ENCODE measurements around the gene NGF. TPM values are rescaled to one million over a fixed set of nuclear protein-coding genes. Genes with fewer than 3 reads are reported as not detected.

The NGF gene
- total and polyA plus RNA-seq, 3 donors from 2014 or later, result 0.63 to 3.3 (median 1.4) TPM

GRCh38 chr1:115252585-115252984 lies 85.5 kb downstream of the NGF start:
- no peak for DNase-seq
- Histone ChIP-seq H3K9me3 (no peaks in the 10 kb centered on the region), H3K36me3 (ENCODE audit: low read depth, missing control alignments) (no peaks in the 10 kb centered on the region), H3K27me3 (no peaks in the 10 kb centered on the region), H3K4me3 (no peak overlapping the region), H3K27ac (no peak overlapping the region), H3K4me1 (no peaks in the 10 kb centered on the region)
- WGBS, 2 donors, result 68% methylated on average over 3 of the region's 3 CpGs
- TF ChIP-seq POLR2A (IDR thresholded peaks at IDR 0.05), result no peak
- TF ChIP-seq CTCF (IDR thresholded peaks at IDR 0.05), result no peak
- intact Hi-C loops (cut with DNase I; ENCODE audit: low total_unique reads), result no loop called here

GRCh38 chr1:115251856-115252255 lies 86.2 kb downstream of the NGF start:
- Histone ChIP-seq H3K27me3 (no peaks in the 10 kb centered on the region), H3K27ac (no peak overlapping the region), H3K4me3 (no peak overlapping the region), H3K9me3 (no peaks in the 10 kb centered on the region), H3K36me3 (ENCODE audit: low read depth, missing control alignments) (no peaks in the 10 kb centered on the region), H3K4me1 (no peaks in the 10 kb centered on the region)
- TF ChIP-seq CTCF (IDR thresholded peaks at IDR 0.05) (no peak), POLR2A (IDR thresholded peaks at IDR 0.05) (no peak)
- no peak for DNase-seq
- intact Hi-C loops (cut with DNase I; ENCODE audit: low total_unique reads), result no loop called here
- WGBS, 2 donors, result 40 to 63% methylated on average over 2 of the region's 2 CpGs

- intact Hi-C loops (cut with DNase I; ENCODE audit: low total_unique reads), result no loop called here
- no peak for DNase-seq
- Histone ChIP-seq H3K27ac (no peak overlapping the region), H3K4me1 (no peaks in the 10 kb centered on the region), H3K36me3 (ENCODE audit: low read depth, missing control alignments) (no peaks in the 10 kb centered on the region), H3K27me3 (no peaks in the 10 kb centered on the region), H3K4me3 (no peak overlapping the region), H3K9me3 (no peaks in the 10 kb centered on the region)
- no peak for TF ChIP-seq CTCF (IDR thresholded peaks at IDR 0.05)
- TF ChIP-seq POLR2A (IDR thresholded peaks at IDR 0.05), result no peak
- WGBS, 2 donors, result 70 to 76% methylated on average over 2 of the region's 2 CpGs
These were observed 86.7 kb downstream of the NGF start for GRCh38 chr1:115251340-115251748.

GRCh38 chr1:115246526-115246925 lies 91.5 kb downstream of the NGF start:
- Histone ChIP-seq H3K4me1 (no peaks in the 10 kb centered on the region), H3K4me3 (no peak overlapping the region), H3K36me3 (ENCODE audit: low read depth, missing control alignments) (no peaks in the 10 kb centered on the region), H3K27ac (no peak overlapping the region), H3K27me3 (no peaks in the 10 kb centered on the region), H3K9me3 (no peaks in the 10 kb centered on the region)
- intact Hi-C loops (cut with DNase I; ENCODE audit: low total_unique reads), result no loop called here
- TF ChIP-seq CTCF (IDR thresholded peaks at IDR 0.05) (no peak), POLR2A (IDR thresholded peaks at IDR 0.05) (no peak)
- no peak for DNase-seq
- 90 to 100% methylated on average over 1 of the region's 1 CpG for WGBS, 2 donors

- 95 to 98% methylated on average over 1 of the region's 1 CpG for WGBS, 2 donors
- H3K36me3 ChIP-seq (ENCODE audit: low read depth, missing control alignments), result no peaks in the 10 kb centered on the region
- H3K4me3 ChIP-seq, result no peak overlapping the region
- no peaks in the 10 kb centered on the region for H3K4me1 ChIP-seq
- intact Hi-C loops (cut with DNase I; ENCODE audit: low total_unique reads), result no loop called here
- no peak overlapping the region for H3K27ac ChIP-seq
- no peaks in the 10 kb centered on the region for H3K9me3 ChIP-seq
- TF ChIP-seq CTCF (IDR thresholded peaks at IDR 0.05) (no peak), POLR2A (IDR thresholded peaks at IDR 0.05) (no peak)
- H3K27me3 ChIP-seq, result no peaks in the 10 kb centered on the region
- DNase-seq, result no peak
These were observed 92.8 kb downstream of the NGF start for GRCh38 chr1:115245227-115245626.

All from testis (tissue), 3 donors.